Astrocyte (in vitro differentiated cells and primary cell): ENCODE data around the gene FIZ1.

Source experiments
- EZH2 ChIP-seq: IDR thresholded peaks from 2 replicates; pipeline ENCODE4 v1.6.1; 2012; ENCODE audit warnings: mild to moderate bottlenecking, low read length, inconsistent platforms; ENCODE audit not compliant: insufficient read depth
- TF ChIP-seq, protein P1 (sequence below): IDR thresholded peaks from 2 replicates; pipeline ENCODE4 v1.5.1; 2011; ENCODE audit warnings: low read depth, mild to moderate bottlenecking, inconsistent platforms, low read length, moderate library complexity; ENCODE audit not compliant: insufficient read depth

- TF ChIP-seq, protein P1, sequence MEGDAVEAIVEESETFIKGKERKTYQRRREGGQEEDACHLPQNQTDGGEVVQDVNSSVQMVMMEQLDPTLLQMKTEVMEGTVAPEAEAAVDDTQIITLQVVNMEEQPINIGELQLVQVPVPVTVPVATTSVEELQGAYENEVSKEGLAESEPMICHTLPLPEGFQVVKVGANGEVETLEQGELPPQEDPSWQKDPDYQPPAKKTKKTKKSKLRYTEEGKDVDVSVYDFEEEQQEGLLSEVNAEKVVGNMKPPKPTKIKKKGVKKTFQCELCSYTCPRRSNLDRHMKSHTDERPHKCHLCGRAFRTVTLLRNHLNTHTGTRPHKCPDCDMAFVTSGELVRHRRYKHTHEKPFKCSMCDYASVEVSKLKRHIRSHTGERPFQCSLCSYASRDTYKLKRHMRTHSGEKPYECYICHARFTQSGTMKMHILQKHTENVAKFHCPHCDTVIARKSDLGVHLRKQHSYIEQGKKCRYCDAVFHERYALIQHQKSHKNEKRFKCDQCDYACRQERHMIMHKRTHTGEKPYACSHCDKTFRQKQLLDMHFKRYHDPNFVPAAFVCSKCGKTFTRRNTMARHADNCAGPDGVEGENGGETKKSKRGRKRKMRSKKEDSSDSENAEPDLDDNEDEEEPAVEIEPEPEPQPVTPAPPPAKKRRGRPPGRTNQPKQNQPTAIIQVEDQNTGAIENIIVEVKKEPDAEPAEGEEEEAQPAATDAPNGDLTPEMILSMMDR: no peak
- TF ChIP-seq EZH2: no peak
Measured at GRCh38 chr19:55614711-55615542, 15.6 kb upstream of the FIZ1 start.
